Upper lobe of left lung (tissue), 4 donors: ENCODE results near the gene SEPTIN2.

Experiments used
- EP300 ChIP-seq, 4 donors: sonication (generic); formaldehyde crosslinking; IDR thresholded peaks; one replicate each; pipeline ENCODE4 v1.5.1; 2017; ENCODE audit warnings: antibody characterized with exemption in 4 of 4, control low read depth in 2 of 4
- POLR2A ChIP-seq, 4 donors: fragments of 450-650 bp; IDR thresholded peaks; one replicate each; pipeline ENCODE4 v1.5.1; 2016 to 2017; ENCODE audit warnings: antibody characterized with exemption in 4 of 4, mild to moderate bottlenecking in 2 of 4
- POLR2AphosphoS5 ChIP-seq, 2 donors: sonication (generic); formaldehyde crosslinking; IDR thresholded peaks; one replicate each; pipeline ENCODE4 v1.5.1; 2017; ENCODE audit warnings: antibody characterized with exemption in 2 of 2
- TF ChIP-seq, protein P1 (sequence below), 6 experiments: fragments of 450-650 bp in 4 of 6; fragments of 200-600 bp in 2 of 6; sonication (generic) in 2 of 6; IDR thresholded peaks; one replicate each; pipeline ENCODE4 v1.5.1; 2016 to 2019; ENCODE audit warnings: antibody characterized with exemption in 6 of 6

DNA sequence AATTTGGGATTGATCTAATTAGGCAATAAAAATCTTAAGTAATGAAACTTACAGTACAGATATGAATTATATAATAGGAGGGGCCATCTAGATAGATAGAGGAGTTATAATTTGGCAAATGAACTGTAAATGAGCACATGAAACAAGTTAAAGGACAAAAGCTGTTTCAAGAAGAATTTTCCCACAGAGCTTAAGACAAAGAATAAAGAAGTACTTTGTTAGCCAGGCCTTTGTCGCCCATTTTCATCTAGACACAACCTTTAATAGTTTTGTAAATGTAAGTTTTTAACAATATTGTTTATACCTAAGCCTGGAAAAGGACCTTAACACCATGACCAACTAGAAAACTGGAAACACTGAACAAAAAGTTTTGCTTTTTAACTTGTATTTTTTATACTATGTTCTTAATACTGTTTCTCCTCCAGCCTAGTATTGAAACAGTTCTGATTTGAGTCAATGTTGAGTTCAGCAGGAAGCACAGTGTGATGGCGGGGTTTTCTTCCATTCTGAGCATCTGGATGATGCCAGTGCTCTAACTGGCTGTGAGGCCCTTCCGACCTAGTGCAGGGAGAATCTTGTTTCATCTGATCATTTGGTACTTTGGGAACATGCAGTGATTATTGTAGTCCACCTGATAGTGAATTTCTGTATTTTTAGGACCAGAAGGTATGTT lies 77.9 kb downstream of the SEPTIN2 start:
- TF ChIP-seq, protein P1, sequence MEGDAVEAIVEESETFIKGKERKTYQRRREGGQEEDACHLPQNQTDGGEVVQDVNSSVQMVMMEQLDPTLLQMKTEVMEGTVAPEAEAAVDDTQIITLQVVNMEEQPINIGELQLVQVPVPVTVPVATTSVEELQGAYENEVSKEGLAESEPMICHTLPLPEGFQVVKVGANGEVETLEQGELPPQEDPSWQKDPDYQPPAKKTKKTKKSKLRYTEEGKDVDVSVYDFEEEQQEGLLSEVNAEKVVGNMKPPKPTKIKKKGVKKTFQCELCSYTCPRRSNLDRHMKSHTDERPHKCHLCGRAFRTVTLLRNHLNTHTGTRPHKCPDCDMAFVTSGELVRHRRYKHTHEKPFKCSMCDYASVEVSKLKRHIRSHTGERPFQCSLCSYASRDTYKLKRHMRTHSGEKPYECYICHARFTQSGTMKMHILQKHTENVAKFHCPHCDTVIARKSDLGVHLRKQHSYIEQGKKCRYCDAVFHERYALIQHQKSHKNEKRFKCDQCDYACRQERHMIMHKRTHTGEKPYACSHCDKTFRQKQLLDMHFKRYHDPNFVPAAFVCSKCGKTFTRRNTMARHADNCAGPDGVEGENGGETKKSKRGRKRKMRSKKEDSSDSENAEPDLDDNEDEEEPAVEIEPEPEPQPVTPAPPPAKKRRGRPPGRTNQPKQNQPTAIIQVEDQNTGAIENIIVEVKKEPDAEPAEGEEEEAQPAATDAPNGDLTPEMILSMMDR (IDR thresholded peaks at IDR 0.05) = no peak
- TF ChIP-seq POLR2A (IDR thresholded peaks at IDR 0.05) (no peak), EP300 (IDR thresholded peaks at IDR 0.05) (no peak), POLR2AphosphoS5 (IDR thresholded peaks at IDR 0.05) (no peak)
